GM19452 (cell line): ENCODE data around the gene CDCA4.

Experiments used
- ATAC-seq: cut with Tn5 transposase; IDR thresholded peaks from one replicate; pipeline ENCODE4 v1.9.1; 2021; ENCODE audit not compliant: unreplicated experiment

The CDCA4 gene

GRCh38 chr14:104977681-104978653 is 42.9 kb downstream of the CDCA4 start, which contains the start of gene AHNAK2:
Gene AHNAK2 (minus strand): TSS chr14:104978374. CDS start chr14:104978237, 137 bp downstream.
- no peak for ATAC-seq

GRCh38 chr14:104977008-104977680 is 43.7 kb downstream of the CDCA4 start:
- ATAC-seq, result no peak

- ATAC-seq, result no peak
These were observed 44.5 kb downstream of the CDCA4 start for GRCh38 chr14:104976198-104977007.

DNA sequence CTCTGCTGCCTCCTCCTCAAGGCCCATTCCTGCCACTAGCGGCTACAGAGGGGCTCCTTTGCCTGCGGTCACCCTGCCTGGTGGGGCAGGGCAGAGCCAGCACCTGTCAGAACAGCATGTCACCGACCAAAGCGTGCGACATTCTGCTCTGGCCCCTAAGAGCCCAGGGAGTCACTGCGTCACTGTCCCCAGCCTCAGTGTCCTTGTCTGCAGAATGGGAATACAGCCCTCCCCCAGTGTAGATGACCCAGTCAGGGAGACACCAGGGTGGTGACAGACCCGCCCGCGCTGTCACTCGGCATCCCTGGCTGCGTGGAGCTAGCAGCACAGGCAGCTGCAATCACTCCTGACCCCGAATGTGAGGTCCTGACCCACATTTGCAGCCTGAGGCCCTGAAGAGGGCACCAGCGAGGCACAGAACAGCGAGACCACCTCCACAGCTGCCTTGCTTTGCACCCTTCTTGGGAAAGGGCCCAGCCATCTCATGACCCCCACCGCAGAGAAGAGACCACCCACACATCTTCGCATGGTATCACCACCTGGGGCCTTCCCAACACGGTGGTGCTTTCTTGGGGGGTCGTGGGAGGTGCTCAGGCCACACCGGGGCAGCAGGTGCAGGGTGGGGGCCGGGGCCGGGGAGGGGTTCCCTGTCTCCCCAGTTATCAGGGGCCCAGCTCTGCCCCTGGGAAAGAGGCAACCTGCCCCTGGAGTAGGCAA is 45.2 kb downstream of the CDCA4 start:
- no peak for ATAC-seq

- ATAC-seq, result no peak
These were observed 46.1 kb downstream of the CDCA4 start for GRCh38 chr14:104974665-104975390.

GRCh38 chr14:104974146-104974541 is 46.7 kb downstream of the CDCA4 start:
- ATAC-seq, result no peak

- no peak for ATAC-seq
These were observed 47.3 kb downstream of the CDCA4 start for GRCh38 chr14:104973385-104974145.

DNA sequence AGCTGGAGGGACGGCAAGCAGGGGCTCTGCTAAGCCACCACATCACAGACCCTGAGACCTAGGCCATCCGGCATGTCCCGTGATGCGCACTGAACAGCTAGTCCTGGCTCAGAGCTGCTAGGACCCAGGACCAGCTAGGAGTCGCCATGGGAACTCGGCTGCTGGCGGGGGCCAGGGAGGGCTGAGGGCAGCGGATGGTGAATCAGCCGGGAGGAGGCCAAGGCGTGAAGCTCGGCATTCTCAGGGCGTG is 47.8 kb downstream of the CDCA4 start:
- no peak for ATAC-seq

- ATAC-seq, result no peak
These were observed 48.4 kb downstream of the CDCA4 start for GRCh38 chr14:104972301-104973134.

DNA sequence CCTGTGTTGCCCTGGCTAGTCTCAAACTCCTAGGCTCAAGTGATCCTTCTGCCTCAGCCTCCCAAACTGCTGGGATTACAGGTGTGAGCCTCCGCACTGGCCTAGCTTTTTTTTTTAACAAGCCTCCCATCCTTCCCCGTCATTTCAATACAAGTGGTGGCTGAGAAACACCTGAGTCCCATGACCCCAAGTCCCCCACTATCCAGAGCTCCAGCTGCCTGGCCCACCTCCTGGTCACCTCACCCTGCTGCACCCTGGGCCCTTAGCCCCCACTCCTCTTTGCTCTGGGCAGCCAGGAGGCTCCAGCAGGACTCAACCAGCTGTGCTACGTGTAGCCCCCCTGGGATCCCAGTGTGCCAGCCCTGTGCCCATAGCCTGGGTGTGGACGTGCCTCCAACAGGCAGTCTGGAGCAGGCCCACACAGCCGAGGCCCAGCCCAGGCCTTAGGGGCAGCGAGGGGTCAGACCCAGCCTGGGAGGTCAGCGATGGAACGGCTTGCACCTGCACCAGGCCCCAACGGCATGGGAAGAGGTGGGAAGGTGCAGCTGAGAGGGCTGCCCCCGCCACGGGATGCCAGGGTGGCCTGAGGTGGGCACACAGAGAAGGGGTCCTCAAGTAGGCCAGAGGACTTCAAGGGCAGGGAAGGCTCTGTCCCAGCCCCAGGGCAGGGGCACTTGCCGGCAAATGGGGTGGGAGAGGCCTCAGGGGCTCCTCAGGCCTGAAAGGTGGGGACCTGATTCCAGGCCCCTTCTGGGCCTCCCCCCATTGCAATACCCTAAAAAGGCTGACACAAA is 49.2 kb downstream of the CDCA4 start:
- no peak for ATAC-seq

- ATAC-seq, result no peak
These were observed 50.4 kb downstream of the CDCA4 start for GRCh38 chr14:104970231-104971068.

- ATAC-seq, result no peak
These were observed 51.1 kb downstream of the CDCA4 start for GRCh38 chr14:104969741-104970230.

DNA sequence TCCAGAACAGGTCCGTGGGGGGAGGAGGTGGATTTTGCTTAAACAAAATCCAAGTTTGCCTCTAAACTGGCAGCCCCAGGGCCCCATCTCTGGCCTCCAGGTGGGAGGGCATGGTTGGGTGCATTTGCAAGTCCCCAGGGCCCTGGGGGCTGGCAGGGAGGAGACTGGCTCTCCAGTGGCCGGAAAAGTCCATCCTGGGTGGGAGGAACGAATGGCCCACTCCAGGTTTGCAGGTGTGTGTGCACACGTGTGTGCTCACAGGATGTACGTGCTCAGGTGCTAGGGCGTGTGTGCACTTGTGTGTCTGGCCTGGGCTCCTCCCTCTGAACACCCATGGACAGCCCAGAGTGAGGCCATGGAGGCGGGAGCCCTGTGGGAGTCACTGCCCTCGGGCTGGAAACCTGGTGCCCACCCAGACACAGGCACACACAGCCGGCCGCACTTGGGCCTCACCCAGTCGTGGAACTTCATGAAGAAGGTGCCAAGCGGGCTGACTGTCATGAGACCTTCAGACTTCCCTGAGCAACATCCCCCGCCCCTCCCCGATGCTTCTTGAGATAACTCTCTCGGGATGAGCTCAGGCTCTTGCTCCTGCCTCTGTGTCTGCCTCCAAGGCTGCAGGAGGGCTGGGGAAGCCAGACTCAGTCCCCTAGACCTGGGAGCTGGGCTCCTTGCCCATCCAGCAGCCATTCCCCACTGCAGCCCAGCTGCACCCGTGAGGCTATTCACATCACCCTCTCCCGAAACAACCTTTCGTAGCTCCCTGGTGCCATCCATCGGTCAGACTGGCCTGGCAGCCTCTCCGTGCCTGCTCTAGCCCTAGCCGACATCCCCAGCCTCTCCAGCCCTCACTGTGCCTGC is 52.1 kb downstream of the CDCA4 start:
- ATAC-seq, result no peak

GRCh38 chr14:104968153-104968527 is 52.7 kb downstream of the CDCA4 start:
- no peak for ATAC-seq

DNA sequence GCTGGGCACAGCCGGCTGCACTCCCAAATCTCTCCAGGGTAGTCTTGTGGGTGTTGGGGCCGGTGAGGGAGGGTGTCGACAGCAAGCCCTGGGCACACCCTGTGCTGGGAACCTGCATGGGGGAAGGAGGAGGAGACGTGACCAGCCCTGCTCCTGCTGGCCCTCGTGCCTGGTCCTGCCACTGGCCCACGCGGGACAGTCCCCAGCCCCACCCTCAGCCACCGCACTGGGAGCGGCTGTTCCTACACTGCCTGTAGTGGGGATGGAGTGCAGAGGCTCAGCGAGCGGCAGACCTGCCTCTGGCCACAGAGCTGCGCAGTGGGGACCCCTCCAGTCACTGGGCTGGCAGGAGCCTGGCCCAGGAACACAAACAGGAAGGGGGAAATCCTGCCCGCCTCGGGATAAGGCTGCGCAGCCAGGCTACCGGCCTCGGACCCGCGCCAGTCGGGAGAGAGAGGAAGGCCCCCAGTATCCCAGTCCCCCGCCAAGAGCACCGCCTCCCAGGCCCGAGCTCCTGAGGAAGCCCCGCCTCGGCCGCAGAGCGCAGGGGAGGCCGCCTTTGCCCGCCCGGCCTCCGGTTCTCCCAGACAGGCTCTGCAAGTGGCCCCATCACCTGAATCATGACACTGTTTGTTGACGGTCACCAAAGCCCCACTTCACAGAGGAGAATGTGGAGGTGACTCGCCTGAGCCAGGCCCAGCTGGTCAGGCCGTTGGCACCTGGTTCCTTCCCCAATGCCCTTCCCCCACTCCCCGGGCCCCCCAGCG is 53.3 kb downstream of the CDCA4 start:
- ATAC-seq, result no peak
